Thoracic aorta (tissue), 2 donors: ENCODE data around the gene MUC2. TPM values are rescaled to one million over a fixed set of nuclear protein-coding genes. Genes with fewer than 3 reads are reported as not detected.

Experiments used
- ATAC-seq: fragments of 150-250 bp; one replicate; pipeline ENCODE4 v1.8.0; 2017; ENCODE audit warnings: low read depth; ENCODE audit not compliant: insufficient number of reproducible peaks, low FRiP score
- DNase-seq: peaks from one replicate; pipeline ENCODE4 v3.0.0-alpha.2; 2020; ENCODE audit warnings: low spot score
- H3K27ac ChIP-seq, 2 donors: fragments of 200-600 bp; sonication (generic); 1 replicate in 1 of 2; 2 replicates in 1 of 2; pipeline ENCODE4 v1.5.1; 2016; ENCODE audit warnings: mild to moderate bottlenecking in 2 of 2, moderate library complexity in 2 of 2
- H3K27me3 ChIP-seq: fragments of 200-600 bp; sonication (generic); replicated peaks from 2 replicates; pipeline ENCODE4 v1.6.0; 2016; ENCODE audit warnings: mild to moderate bottlenecking; ENCODE audit not compliant: insufficient read depth
- H3K36me3 ChIP-seq: fragments of 200-600 bp; sonication (generic); one replicate; pipeline ENCODE4 v1.5.1; 2016
- H3K4me1 ChIP-seq, 2 donors: fragments of 200-600 bp; sonication (generic); 1 replicate in 1 of 2; 2 replicates in 1 of 2; pipeline versions ENCODE4 v1.5.1 to v1.6.0; 2016; ENCODE audit warnings: low read depth in 2 of 2, mild to moderate bottlenecking in 1 of 2; ENCODE audit not compliant: control insufficient read depth in 1 of 2
- H3K4me3 ChIP-seq: fragments of 200-600 bp; sonication (generic); 2 replicates; pipeline ENCODE4 v1.5.1; 2016; ENCODE audit warnings: mild to moderate bottlenecking
- H3K9me3 ChIP-seq: fragments of 200-600 bp; sonication (generic); 2 replicates; pipeline ENCODE4 v1.5.1; 2016
- total RNA-seq, 2 donors: library from RNA; depleted of rRNA; stranded (reverse); fragments of >200 nt; gene quantifications; one replicate each; pipeline versions ENCODE4 v1.1.0 to v1.2.3, GENCODE V29; 2016
- TF ChIP-seq, protein P1 (sequence below): fragments of 200-600 bp; sonication (generic); IDR thresholded peaks from one replicate; pipeline ENCODE4 v1.5.1; 2019; ENCODE audit warnings: antibody characterized with exemption

MUC2 gene
- total RNA-seq, 2 donors from 2014 or later: not detected

GRCh38 chr11:1104411-1105182, 29.9 kb downstream of the MUC2 start:
- Histone ChIP-seq H3K27ac (no peak overlapping the region), H3K4me3 (no peak overlapping the region), H3K27me3 (no peaks in the 10 kb centered on the region), H3K9me3 (no peaks in the 10 kb centered on the region), H3K36me3 (no peaks in the 10 kb centered on the region), H3K4me1 (no peaks in the 10 kb centered on the region)
- TF ChIP-seq, protein P1, sequence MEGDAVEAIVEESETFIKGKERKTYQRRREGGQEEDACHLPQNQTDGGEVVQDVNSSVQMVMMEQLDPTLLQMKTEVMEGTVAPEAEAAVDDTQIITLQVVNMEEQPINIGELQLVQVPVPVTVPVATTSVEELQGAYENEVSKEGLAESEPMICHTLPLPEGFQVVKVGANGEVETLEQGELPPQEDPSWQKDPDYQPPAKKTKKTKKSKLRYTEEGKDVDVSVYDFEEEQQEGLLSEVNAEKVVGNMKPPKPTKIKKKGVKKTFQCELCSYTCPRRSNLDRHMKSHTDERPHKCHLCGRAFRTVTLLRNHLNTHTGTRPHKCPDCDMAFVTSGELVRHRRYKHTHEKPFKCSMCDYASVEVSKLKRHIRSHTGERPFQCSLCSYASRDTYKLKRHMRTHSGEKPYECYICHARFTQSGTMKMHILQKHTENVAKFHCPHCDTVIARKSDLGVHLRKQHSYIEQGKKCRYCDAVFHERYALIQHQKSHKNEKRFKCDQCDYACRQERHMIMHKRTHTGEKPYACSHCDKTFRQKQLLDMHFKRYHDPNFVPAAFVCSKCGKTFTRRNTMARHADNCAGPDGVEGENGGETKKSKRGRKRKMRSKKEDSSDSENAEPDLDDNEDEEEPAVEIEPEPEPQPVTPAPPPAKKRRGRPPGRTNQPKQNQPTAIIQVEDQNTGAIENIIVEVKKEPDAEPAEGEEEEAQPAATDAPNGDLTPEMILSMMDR: no peak
- ATAC-seq: no peak
- no peak for DNase-seq

DNA sequence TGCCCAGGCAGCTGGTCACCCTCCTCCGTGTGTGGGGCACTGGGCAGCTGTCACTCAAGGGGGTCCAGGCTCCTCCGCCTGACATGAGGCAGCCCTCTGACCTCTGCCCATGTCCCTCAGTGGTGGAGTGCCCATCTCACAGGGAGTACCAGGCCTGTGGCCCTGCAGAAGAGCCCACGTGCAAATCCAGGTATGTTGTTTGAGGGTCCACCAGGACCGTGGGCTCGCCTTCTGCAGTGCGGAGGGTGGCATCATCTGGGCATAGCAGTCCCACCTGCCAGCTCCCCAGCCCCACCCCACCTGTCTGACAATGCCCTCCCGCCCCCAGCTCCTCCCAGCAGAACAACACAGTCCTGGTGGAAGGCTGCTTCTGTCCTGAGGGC, 30.5 kb downstream of the MUC2 start:
- Histone ChIP-seq H3K4me1 (no peaks in the 10 kb centered on the region), H3K9me3 (no peaks in the 10 kb centered on the region), H3K27me3 (no peaks in the 10 kb centered on the region), H3K4me3 (no peak overlapping the region), H3K36me3 (no peaks in the 10 kb centered on the region), H3K27ac (no peak overlapping the region)
- TF ChIP-seq, protein P1: no peak
- DNase-seq (no peak), ATAC-seq (no peak)

GRCh38 chr11:1106387-1106786, 31.7 kb downstream of the MUC2 start:
- Histone ChIP-seq H3K9me3 (no peaks in the 10 kb centered on the region), H3K4me1 (no peaks in the 10 kb centered on the region), H3K27me3 (no peaks in the 10 kb centered on the region), H3K27ac (no peak overlapping the region), H3K4me3 (no peak overlapping the region), H3K36me3 (no peaks in the 10 kb centered on the region)
- DNase-seq (no peak), ATAC-seq (no peak)
- TF ChIP-seq, protein P1: no peak

DNA sequence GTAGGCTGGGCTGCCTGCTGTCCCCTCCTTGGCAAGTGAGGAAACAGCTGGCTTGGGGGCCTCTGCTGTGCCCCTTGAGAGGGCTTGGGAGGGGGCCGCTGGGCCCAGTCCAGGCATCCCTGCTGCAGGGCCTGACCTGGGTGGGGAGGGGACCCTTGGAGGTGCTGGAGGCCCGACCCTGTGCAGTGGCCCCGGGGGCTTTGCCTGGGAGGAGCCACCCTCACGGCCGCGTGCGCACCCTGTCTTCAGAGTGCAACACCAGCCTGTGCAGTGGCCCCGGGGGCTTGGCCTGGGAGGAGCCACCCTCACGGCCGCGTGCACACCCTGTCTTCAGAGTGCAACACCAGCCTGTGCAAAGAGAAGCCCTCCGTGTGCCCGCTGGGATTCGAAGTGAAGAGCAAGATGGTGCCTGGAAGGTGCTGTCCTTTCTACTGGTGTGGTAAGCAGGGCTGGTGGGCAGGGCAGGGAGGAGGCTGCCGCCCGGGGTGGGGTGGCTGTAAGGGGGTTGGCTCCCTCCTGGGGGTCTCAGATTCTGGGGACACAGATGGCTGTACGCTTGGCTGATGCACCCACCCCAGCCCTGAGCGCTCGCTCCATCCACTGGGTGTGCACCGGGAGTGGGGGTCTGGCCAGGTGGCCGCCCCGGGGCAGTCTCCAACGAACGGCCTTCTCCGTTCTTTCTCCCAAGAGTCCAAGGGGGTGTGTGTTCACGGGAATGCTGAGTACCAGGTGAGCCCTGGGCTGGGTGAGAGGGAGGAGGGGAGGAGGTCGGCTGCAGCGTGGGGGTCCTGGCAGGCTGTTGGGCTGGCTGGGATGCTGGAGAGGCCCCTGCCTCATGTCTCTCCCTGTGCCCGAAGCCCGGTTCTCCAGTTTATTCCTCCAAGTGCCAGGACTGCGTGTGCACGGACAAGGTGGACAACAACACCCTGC, 32.9 kb downstream of the MUC2 start:
- ATAC-seq: no peak
- H3K27ac ChIP-seq: no peak overlapping the region
- TF ChIP-seq, protein P1: no peak

DNA sequence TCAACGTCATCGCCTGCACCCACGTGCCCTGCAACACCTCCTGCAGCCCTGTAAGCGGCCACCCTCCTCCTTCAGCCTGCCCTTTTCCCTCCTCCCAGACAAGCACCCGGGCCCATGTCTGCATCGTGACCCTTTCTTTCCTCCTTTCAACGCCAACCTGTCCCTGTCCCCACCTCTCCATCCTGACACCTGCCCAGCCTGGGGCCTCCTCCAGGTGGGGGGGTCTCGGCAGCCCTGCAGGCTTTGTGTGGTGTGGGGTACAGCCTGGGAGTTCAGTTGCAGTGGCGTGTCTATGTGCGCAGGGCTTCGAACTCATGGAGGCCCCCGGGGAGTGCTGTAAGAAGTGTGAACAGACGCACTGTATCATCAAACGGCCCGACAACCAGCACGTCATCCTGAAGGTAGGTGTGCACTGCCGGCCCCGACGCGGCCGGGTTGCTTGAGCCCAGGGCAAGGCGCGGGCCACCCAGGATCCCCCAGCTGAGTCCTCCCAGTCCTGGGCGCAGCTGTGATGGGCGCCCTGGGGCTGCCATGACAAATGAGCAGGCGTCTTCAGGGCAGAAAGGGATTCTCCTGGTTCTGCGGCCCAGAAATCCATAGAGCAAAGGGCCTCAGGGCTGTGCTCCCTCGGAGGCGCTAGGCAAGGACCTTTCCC, 33.7 kb downstream of the MUC2 start:
- no peaks in the 10 kb centered on the region for H3K9me3 ChIP-seq
- H3K27me3 ChIP-seq: no peaks in the 10 kb centered on the region
- TF ChIP-seq, protein P1: no peak
- no peak overlapping the region for H3K4me3 ChIP-seq
- ATAC-seq: no peak
- H3K4me1 ChIP-seq: no peaks in the 10 kb centered on the region
- H3K36me3 ChIP-seq: no peaks in the 10 kb centered on the region
- no peak for DNase-seq
- no peak overlapping the region for H3K27ac ChIP-seq

More for the DNA sequence above, 32.9 kb downstream of the MUC2 start:
- no peak for DNase-seq
- no peaks in the 10 kb centered on the region for H3K36me3 ChIP-seq
- H3K4me1 ChIP-seq: no peaks in the 10 kb centered on the region
- no peak overlapping the region for H3K4me3 ChIP-seq
- H3K9me3 ChIP-seq: no peaks in the 10 kb centered on the region
- no peaks in the 10 kb centered on the region for H3K27me3 ChIP-seq
